KOPT-K1 (cell line): Measurements from ENCODE around the gene ACCS.

ENCODE experiments used
- H3K27ac ChIP-seq: fragments of 200-600 bp; sonication (generic); 2 replicates; pipeline ENCODE4 v1.5.1; 2016; ENCODE audit warnings: antibody characterized with exemption, mild to moderate bottlenecking, low read depth, low read length; ENCODE audit not compliant: poor library complexity, severe bottlenecking
- H3K36me3 ChIP-seq: fragments of 200-600 bp; sonication (generic); 2 replicates; pipeline ENCODE4 v1.5.1; 2017; ENCODE audit warnings: antibody characterized with exemption, mild to moderate bottlenecking, low read length, moderate library complexity; ENCODE audit not compliant: insufficient read depth
- H3K9me3 ChIP-seq: fragments of 200-600 bp; sonication (generic); 2 replicates; pipeline ENCODE4 v1.5.1; 2017; ENCODE audit warnings: antibody characterized with exemption, low read length, mild to moderate bottlenecking; ENCODE audit not compliant: insufficient read depth, poor library complexity, severe bottlenecking

ACCS gene

DNA sequence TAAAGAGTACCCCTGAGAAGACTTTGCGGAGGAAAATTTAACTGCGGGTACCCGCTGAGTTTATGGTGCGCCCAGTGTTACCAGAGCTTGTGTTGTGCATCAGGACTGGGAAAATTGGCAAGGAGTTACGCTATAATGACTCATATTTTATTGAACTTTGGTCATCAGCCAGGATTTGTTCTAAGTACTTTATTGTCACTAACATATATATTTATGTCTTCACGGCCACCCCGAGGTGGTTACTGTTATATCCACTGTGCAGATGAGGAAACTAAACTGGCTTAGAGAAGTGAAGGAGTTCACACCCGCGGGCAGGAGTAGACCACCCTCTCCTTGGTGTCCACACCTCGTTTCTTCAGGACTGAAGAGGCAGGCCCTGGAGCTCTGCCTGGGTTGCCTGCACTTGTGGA is 667 bp downstream of the ACCS start:
- no peaks in the 10 kb centered on the region for H3K36me3 ChIP-seq
- H3K9me3 ChIP-seq, result no peaks in the 10 kb centered on the region
- H3K27ac ChIP-seq, result no peak overlapping the region

DNA sequence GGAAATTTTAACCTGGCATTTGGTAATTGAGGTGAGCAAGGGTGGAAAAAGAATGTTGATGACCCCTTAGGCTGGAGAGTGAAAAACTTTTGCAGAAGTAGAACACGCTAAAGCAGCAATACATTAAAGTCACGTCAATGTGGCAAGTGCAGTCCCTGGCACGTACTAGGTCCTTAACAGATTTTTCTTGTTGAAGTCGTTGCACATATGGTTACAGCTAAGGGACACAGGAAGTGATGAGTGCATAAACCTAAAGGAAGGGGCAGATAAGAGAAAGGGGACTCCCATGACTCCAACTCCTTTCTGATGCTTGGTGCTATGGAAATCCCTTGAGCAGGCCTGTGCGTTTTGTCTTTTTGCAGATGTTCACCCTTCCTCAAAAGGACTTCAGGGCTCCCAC is 1.2 kb downstream of the ACCS start:
- Histone ChIP-seq H3K36me3 (no peaks in the 10 kb centered on the region), H3K27ac (no peak overlapping the region), H3K9me3 (no peaks in the 10 kb centered on the region)

DNA sequence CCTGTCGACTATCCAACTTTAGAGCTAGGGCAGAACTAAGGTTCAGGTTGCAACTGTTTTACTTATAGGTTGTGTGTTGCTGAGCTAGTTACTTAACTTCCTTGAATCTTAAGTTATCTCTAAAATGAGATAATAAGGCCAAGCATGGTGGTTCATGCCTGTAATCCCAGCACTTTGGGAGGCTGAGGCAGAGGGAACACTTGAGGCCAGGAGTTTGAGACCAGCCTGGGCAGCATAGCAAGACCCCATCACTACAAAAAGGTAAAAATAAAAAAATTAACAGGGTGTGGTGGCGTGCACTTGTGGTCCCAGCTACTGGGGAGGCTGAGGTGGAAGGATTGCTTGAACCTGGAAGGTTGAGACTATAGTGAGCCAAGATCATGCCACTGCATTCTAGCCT is 2.1 kb downstream of the ACCS start:
- H3K9me3 ChIP-seq, result no peaks in the 10 kb centered on the region
- H3K27ac ChIP-seq, result no peak overlapping the region
- no peaks in the 10 kb centered on the region for H3K36me3 ChIP-seq

DNA sequence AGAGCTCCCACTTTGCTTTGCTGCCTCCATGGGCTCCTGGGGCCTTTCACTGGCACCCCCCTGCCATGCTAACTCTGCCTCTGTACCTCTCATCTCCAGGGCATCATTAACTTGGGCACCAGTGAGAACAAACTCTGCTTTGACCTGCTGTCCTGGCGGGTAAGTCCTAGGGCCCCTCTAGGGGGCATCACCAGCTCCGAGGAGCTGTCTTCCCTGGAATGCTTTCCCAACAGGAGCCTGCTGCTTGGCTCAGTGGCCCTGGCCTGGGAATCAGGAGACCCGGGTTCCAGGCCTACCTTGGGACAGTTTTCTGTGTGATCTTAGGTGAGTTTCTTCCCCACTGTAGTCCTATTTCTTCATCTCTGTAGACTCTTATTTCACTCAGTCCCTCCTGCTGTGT is 5.1 kb downstream of the ACCS start:
- Histone ChIP-seq H3K27ac (no peak overlapping the region), H3K36me3 (no peaks in the 10 kb centered on the region), H3K9me3 (no peaks in the 10 kb centered on the region)

DNA sequence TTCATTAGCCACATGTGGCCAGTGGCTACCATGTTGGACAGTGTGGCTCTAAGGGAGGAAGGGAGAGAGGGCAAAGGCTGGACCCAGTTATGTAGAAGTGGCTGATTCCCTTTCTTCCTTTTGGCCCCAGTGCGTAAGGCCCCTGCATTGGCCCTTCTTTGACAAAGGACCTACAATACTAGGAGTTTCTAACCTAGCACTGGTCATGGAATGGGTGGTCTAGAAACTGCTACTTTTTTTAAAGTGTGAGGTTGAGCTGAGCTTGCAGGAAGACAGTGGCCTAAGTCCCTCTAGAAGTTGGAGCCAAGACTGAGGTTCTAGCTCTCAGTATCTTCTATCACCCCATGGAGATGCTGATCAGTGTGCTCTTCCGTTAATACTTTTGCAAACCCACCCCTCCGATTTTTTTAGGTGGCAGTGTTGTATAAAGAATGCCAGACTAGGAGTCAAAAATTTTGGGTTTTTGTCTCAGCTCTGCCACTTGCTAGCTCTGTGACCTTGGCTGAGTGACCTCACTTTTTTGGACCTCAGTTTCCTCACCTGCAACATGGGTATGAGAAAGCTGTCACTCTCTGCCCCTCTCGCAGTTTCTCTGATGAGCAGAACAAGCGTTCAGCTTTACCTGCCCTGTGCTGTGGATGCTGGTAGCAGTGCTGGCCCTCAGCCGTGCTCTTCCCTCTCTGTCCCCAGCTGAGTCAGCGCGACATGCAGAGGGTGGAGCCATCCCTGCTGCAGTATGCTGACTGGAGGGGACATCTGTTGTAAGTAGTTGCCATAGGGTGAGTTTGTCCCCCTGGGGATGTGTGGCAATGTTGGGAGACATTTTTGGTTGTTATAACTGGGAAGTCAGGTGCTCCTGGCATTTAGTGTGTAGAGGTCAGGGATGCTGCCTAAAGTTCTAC is 6.9 kb downstream of the ACCS start:
- Histone ChIP-seq H3K36me3 (no peaks in the 10 kb centered on the region), H3K27ac (no peak overlapping the region), H3K9me3 (no peaks in the 10 kb centered on the region)

DNA sequence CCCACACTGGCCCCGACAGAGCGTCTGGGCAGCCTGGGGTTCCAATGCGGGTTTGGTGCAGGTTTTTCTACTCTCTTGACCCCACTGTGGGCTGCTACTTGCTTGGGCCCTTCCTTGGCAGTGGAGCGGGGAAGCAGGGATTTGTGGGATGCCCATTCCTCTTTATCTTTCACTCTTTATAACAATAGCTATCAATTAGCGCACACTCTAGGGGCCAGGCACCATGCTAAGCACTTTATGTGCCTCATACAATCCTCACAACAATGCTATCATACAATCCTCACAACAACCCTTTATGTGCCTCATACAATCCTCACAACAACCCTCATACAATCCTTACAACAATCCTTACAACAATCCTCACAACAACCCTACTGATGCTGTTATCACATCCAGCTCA is 12.7 kb downstream of the ACCS start:
- no peaks in the 10 kb centered on the region for H3K9me3 ChIP-seq
- no peak overlapping the region for H3K27ac ChIP-seq
- H3K36me3 ChIP-seq, result no peaks in the 10 kb centered on the region

DNA sequence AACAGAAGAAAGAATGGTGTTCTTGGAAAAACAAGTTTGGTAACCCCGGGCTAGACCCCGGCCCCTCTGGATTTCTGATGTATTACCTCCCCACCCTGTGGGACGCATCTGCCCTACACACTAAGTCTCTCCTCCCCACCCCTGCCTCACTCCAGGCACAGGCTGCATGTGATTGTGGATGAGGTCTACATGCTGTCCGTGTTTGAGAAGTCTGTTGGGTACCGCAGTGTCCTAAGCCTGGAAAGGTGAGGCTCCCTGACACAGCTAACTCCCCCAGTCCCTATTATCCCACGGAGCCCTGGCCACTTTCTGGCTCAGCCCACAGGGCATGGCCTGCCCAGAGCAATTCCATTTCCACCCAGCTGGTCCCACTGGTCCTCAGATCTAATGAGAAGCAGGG is 13.3 kb downstream of the ACCS start:
- H3K36me3 ChIP-seq, result no peaks in the 10 kb centered on the region
- H3K9me3 ChIP-seq, result no peaks in the 10 kb centered on the region
- H3K27ac ChIP-seq, result no peak overlapping the region

DNA sequence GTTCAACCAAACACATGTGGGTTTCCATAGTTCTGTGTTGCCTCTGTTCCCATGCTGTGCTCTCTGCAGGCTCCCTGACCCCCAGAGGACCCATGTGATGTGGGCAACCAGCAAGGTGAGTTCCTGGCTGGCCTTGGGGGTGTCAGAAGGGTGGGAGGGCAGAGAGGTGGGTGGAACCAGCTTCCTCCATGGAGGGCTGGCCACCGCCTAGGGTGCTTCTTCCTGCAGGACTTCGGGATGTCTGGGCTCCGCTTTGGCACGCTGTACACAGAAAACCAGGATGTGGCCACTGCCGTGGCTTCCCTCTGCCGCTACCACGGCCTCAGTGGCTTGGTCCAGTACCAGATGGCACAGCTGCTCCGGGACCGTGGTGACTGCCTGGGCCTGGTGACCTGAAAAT is 14.9 kb downstream of the ACCS start:
- Histone ChIP-seq H3K27ac (no peak overlapping the region), H3K36me3 (no peaks in the 10 kb centered on the region), H3K9me3 (peaks cover 7% of the 10 kb centered on the region)

DNA sequence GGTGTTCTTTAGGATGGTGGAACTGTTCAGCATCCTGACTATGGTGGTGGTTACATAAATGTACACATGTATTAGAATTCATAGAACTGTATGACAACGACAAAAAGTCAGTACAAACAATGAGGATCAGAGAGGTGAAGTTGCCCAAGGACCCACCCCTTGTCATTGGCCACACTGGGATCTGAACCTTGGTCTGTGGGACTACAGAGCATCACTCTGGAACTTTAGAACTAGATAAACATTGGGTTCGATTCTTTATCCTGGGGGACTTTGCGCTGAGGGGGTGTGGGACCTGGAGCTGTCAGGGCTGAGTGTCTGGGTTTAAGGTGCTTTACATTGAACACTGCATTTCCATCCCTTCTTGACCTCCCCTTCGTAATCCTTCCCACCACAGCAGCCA is 16.6 kb downstream of the ACCS start:
- Histone ChIP-seq H3K36me3 (no peaks in the 10 kb centered on the region), H3K9me3 (peaks cover 7% of the 10 kb centered on the region), H3K27ac (no peak overlapping the region)

DNA sequence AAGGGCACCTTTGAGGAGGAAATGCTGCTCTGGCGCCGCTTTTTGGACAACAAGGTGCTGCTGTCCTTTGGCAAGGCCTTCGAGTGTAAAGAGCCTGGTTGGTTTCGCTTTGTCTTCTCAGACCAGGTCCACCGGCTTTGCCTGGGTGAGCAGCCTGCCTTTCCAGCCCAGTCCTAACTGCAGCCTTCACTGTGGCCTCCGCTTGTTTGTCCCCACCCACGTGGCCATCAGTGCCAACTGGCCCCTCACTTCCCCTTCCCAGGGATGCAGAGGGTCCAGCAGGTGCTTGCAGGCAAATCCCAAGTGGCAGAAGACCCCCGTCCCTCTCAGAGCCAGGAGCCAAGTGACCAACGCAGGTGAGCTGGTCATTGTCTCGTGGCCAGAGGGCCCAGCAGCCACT is 17.4 kb downstream of the ACCS start:
- Histone ChIP-seq H3K9me3 (peaks cover 7% of the 10 kb centered on the region), H3K27ac (no peak overlapping the region), H3K36me3 (no peaks in the 10 kb centered on the region)

DNA sequence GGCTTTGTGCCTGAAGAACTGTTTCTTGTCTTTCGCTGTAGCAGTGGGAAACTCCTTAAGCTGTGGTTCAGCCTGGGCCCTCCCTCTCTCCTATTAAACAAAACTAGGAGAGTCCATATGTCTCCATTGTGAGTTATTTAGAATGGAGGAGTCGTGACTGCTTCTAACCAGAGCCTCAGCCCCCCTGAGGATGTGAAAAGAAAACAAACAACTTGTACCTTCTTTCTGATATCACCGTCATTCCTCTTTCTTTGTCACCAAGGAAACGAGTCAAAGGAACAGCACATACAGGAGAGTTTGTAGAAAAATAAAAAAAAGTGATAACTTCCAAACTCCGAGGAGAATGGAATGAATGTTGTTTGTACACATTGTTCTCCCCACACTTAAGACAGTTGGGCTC is 17.8 kb downstream of the ACCS start:
- peaks cover 7% of the 10 kb centered on the region for H3K9me3 ChIP-seq
- H3K27ac ChIP-seq, result no peak overlapping the region
- no peaks in the 10 kb centered on the region for H3K36me3 ChIP-seq

DNA sequence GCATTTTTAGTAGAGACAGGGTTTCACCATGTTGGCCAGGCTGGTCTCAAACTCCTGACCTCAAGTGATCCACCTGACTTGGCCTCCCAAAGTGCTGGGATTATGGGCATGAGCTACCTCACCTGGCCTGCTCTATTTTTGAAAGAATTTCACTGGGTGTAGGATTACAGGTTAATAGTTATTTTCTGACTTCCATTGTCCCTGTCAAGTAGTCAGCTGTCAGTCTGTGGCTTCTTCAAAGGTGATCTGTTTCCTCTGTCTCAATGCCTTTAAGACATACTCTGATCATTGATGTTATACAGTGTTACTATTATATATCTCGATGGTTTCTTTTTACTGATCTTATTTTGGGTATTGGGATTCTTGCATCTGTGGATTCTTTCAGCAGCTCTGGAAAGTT is 19.3 kb downstream of the ACCS start:
- Histone ChIP-seq H3K27ac (no peak overlapping the region), H3K36me3 (no peaks in the 10 kb centered on the region), H3K9me3 (peaks cover 7% of the 10 kb centered on the region)

DNA sequence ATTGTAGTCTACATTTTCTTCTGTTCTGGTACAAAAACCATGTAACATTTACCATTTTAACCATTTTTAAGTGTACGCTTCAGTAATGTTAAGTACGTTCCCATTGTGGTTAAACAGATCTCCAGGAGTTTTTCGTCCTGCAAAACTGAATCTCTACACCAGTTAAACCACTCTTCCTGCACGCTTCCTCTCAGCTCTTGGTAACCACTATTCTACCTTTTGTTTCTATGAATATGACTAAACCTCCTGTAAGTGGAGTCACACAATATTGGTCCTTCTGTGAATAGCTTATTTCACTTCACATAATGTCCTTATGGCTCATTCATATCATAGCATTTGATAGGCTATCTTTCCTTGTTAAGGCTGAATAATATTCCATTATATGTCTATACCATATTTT is 22.3 kb downstream of the ACCS start:
- peaks cover 7% of the 10 kb centered on the region for H3K9me3 ChIP-seq
- no peaks in the 10 kb centered on the region for H3K36me3 ChIP-seq
- no peak overlapping the region for H3K27ac ChIP-seq

DNA sequence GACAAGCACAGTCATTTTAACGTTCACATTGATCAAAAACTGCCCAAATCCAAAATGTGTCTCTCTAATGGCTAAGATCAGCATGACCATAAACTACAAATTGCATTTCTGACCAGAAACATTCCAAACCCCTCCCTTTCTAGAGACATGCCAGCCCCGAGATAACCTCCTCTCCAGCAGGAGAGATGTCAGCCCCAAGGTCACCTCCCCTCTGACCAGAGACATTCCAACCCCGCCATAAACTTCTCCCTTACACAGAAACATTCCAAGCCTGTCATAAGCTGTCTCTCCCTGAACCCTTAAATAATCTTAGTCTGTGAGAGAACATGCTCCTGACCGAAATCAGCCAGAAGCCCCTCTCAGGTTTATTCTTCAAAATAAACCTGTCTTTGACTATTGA is 22.8 kb downstream of the ACCS start:
- Histone ChIP-seq H3K36me3 (no peaks in the 10 kb centered on the region), H3K9me3 (peaks cover 7% of the 10 kb centered on the region), H3K27ac (no peak overlapping the region)

DNA sequence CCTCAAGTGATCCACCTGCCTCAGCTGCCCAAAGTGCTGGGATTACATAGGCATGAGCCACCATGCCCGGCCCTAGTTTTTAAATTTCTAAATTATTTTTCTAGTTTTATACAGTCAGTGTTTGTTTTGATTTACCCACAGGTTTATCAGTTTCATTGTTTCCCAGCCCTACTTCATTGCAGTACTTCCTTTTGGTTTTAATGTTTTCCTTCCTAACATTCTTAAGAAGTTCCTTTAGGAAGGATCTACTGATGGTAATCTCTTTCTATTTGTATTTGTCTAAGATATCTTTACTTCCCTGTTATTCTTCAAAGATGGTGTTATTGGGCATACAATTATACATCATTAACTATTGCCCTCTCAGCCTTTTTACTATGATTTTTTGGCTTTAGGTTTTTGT is 24.5 kb downstream of the ACCS start:
- no peaks in the 10 kb centered on the region for H3K36me3 ChIP-seq
- H3K27ac ChIP-seq, result no peak overlapping the region
- peaks cover 2% of the 10 kb centered on the region for H3K9me3 ChIP-seq

DNA sequence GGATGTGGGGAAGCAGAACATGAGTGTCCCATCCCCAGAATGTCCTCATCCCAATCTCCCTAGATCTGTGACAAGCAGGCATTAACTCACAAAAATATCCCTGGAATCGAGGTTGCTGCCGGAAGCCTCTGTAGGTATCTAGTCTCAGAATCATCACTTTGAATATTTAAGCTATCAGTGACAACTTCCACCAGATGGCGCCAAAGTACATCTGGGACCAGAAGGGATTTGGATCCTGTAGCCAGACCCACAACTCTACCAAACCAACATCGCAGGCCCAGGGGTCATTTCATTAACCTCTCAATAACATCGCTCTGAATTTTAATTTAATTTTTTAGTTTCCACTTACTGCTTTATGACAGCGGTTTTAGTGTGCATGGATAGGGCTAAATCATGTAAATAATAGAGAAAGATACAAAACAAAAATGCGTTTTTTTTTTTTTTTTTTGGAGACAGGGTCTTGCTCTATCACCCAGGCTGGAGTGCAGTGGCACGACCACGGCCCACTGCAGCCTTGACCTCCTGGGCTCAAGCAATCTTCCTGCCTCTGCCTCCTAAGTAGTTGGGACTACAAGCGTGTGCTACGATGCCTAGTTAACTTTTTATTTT is 28.3 kb downstream of the ACCS start:
- H3K27ac ChIP-seq, result no peak overlapping the region
- H3K9me3 ChIP-seq, result no peaks in the 10 kb centered on the region
- no peaks in the 10 kb centered on the region for H3K36me3 ChIP-seq
